WTC11 (cell line): Measurements from ENCODE around the gene ZNF493. TPM values are rescaled to one million over a fixed set of nuclear protein-coding genes. Genes with fewer than 3 reads are reported as not detected.

Source experiments
- ATAC-seq: fragments of 200-7000 bp; cut with Tn5 transposase; 2 replicates; pipeline ENCODE4 v1.10.0; 2021; ENCODE audit warnings: mild to moderate bottlenecking, moderate library complexity
- CTCF ChIA-PET: fragments of 300-600 bp; sonication (Branson Sonifier 250); formaldehyde crosslinking; loops from one replicate; lab custom pipeline; 2021; ENCODE audit warnings: antibody characterized with exemption; lab: Charles Lee
- POLR2A ChIA-PET: fragments of 350-600 bp; sonication (Branson Sonifier 250); formaldehyde crosslinking; loops from one replicate; lab custom pipeline; 2021; ENCODE audit warnings: antibody characterized with exemption; lab: Charles Lee
- DNase-seq: peaks from one replicate; pipeline ENCODE4 v3.0.0; 2021; ENCODE audit warnings: low spot score
- H3K27ac Mint-ChIP-seq: 2 replicates; pipeline ENCODE4 v1.8.0; 2021; ENCODE audit warnings: mixed read lengths
- H3K27me3 Mint-ChIP-seq: 2 replicates; pipeline ENCODE4 v1.8.0; 2021; ENCODE audit warnings: low read depth, mild to moderate bottlenecking, moderate library complexity, mixed read lengths
- H3K36me3 Mint-ChIP-seq: 2 replicates; pipeline ENCODE4 v1.8.0; 2021; ENCODE audit warnings: mixed read lengths
- H3K4me1 Mint-ChIP-seq: 2 replicates; pipeline ENCODE4 v1.8.0; 2022; ENCODE audit warnings: mixed read lengths
- H3K4me3 Mint-ChIP-seq: 2 replicates; pipeline ENCODE4 v1.8.0; 2021; ENCODE audit warnings: mild to moderate bottlenecking, moderate library complexity, mixed read lengths
- H3K9me3 Mint-ChIP-seq: 2 replicates; pipeline ENCODE4 v1.8.0; 2021; ENCODE audit warnings: mixed read lengths
- ARID4B ChIP-seq: sonication (generic); formaldehyde crosslinking; IDR thresholded peaks from 2 replicates; pipeline ENCODE4 v1.8.0; 2023; ENCODE audit warnings: missing genetic modification reagents, mild to moderate bottlenecking, borderline replicate concordance
- ATF1 ChIP-seq: sonication (generic); formaldehyde crosslinking; IDR thresholded peaks from 2 replicates; pipeline ENCODE4 v1.8.1; 2023; ENCODE audit warnings: mild to moderate bottlenecking, moderate library complexity, missing genetic modification reagents
- CREM ChIP-seq: sonication (generic); formaldehyde crosslinking; IDR thresholded peaks from 2 replicates; pipeline ENCODE4 v1.8.1; 2022; ENCODE audit warnings: mild to moderate bottlenecking, missing genetic modification reagents, moderate library complexity
- ETV6 ChIP-seq: sonication (generic); formaldehyde crosslinking; IDR thresholded peaks from 2 replicates; pipeline ENCODE4 v1.8.1; 2022; ENCODE audit warnings: mild to moderate bottlenecking, missing genetic modification reagents
- FOXJ3 ChIP-seq: sonication (generic); formaldehyde crosslinking; IDR thresholded peaks from 2 replicates; pipeline ENCODE4 v1.9.0; 2021; ENCODE audit warnings: missing genetic modification reagents, mild to moderate bottlenecking, borderline replicate concordance
- FOXK1 ChIP-seq: sonication (generic); formaldehyde crosslinking; IDR thresholded peaks from 2 replicates; pipeline ENCODE4 v1.8.0; 2022; ENCODE audit warnings: mild to moderate bottlenecking, moderate library complexity, missing genetic modification reagents
- HMGA2 ChIP-seq: fragments of 250-450 bp; sonication (Bioruptor Pico); IDR thresholded peaks from 2 replicates; pipeline ENCODE4 v1.4.0; 2021; ENCODE audit warnings: mild to moderate bottlenecking, moderate library complexity
- IRF1 ChIP-seq: sonication (generic); formaldehyde crosslinking; IDR thresholded peaks from 2 replicates; pipeline ENCODE4 v1.8.0; 2023; ENCODE audit warnings: missing genetic modification reagents
- MAX ChIP-seq: sonication (generic); formaldehyde crosslinking; IDR thresholded peaks from 2 replicates; pipeline ENCODE4 v1.8.0; 2022; ENCODE audit warnings: mild to moderate bottlenecking, missing genetic modification reagents
- NFYB ChIP-seq: sonication (generic); formaldehyde crosslinking; conservative IDR thresholded peaks from 2 replicates; pipeline ENCODE4 v1.8.0; 2022; ENCODE audit warnings: low read depth, missing genetic modification reagents
- NR1H2 ChIP-seq: sonication (generic); formaldehyde crosslinking; IDR thresholded peaks from 2 replicates; pipeline ENCODE4 v1.9.0; 2021; ENCODE audit warnings: mild to moderate bottlenecking, moderate library complexity, missing genetic modification reagents
- NR3C1 ChIP-seq: sonication (generic); formaldehyde crosslinking; conservative IDR thresholded peaks from 2 replicates; pipeline ENCODE4 v1.8.1; 2023; ENCODE audit warnings: low read depth, mild to moderate bottlenecking, missing genetic modification reagents
- RELA ChIP-seq: sonication (generic); formaldehyde crosslinking; IDR thresholded peaks from 2 replicates; pipeline ENCODE4 v1.8.1; 2022; ENCODE audit warnings: missing genetic modification reagents, mild to moderate bottlenecking, borderline replicate concordance
- SMAD3 ChIP-seq: sonication (generic); formaldehyde crosslinking; IDR thresholded peaks from 2 replicates; pipeline ENCODE4 v1.8.0; 2022; ENCODE audit warnings: missing genetic modification reagents, mild to moderate bottlenecking, borderline replicate concordance
- SMAD4 ChIP-seq: sonication (generic); formaldehyde crosslinking; IDR thresholded peaks from 2 replicates; pipeline ENCODE4 v1.8.0; 2022; ENCODE audit warnings: mild to moderate bottlenecking, missing genetic modification reagents
- SP1 ChIP-seq: sonication (generic); formaldehyde crosslinking; conservative IDR thresholded peaks from 2 replicates; pipeline ENCODE4 v1.8.1; 2022; ENCODE audit warnings: missing genetic modification reagents
- TCF7 ChIP-seq: sonication (generic); formaldehyde crosslinking; IDR thresholded peaks from 2 replicates; pipeline ENCODE4 v1.8.0; 2022; ENCODE audit warnings: mild to moderate bottlenecking, low read depth, missing genetic modification reagents, moderate library complexity
- ZNF263 ChIP-seq: sonication (generic); formaldehyde crosslinking; IDR thresholded peaks from 2 replicates; pipeline ENCODE4 v1.8.1; 2022; ENCODE audit warnings: low read depth, mild to moderate bottlenecking, moderate library complexity, missing genetic modification reagents
- ZNF396 ChIP-seq: fragments of 250-450 bp; sonication (Bioruptor Pico); IDR thresholded peaks from 2 replicates; pipeline ENCODE4 v1.8.0; 2021; ENCODE audit warnings: mild to moderate bottlenecking, moderate library complexity, borderline replicate concordance
- ZNF671 ChIP-seq: fragments of 250-450 bp; sonication (Bioruptor Pico); IDR thresholded peaks from 2 replicates; pipeline ENCODE4 v1.8.0; 2021; ENCODE audit warnings: mild to moderate bottlenecking
- total RNA-seq: library from RNA; stranded (reverse); gene quantifications from 3 replicates; pipeline ENCODE4 v1.2.3, GENCODE V29; 2021
- TF ChIP-seq, protein P1 (sequence below): sonication (generic); formaldehyde crosslinking; IDR thresholded peaks from 2 replicates; pipeline ENCODE4 v1.8.1; 2023; ENCODE audit warnings: mild to moderate bottlenecking, missing genetic modification reagents
- TF ChIP-seq, protein P2 (sequence below): fragments of 200-600 bp; IDR thresholded peaks from 2 replicates; pipeline ENCODE4 v1.8.0; 2022; ENCODE audit warnings: antibody characterized with exemption
- TF ChIP-seq, protein P3 (sequence below): sonication (generic); formaldehyde crosslinking; IDR thresholded peaks from 2 replicates; pipeline ENCODE4 v1.8.1; 2023; ENCODE audit warnings: mild to moderate bottlenecking, missing genetic modification reagents
- TF ChIP-seq, protein P4 (sequence below): sonication (generic); formaldehyde crosslinking; IDR thresholded peaks from 2 replicates; pipeline ENCODE4 v1.8.0; 2022; ENCODE audit warnings: mild to moderate bottlenecking, missing genetic modification reagents

The ZNF493 gene
- total RNA-seq, 1 experiment from 2014 or later, result 22.2 TPM

DNA sequence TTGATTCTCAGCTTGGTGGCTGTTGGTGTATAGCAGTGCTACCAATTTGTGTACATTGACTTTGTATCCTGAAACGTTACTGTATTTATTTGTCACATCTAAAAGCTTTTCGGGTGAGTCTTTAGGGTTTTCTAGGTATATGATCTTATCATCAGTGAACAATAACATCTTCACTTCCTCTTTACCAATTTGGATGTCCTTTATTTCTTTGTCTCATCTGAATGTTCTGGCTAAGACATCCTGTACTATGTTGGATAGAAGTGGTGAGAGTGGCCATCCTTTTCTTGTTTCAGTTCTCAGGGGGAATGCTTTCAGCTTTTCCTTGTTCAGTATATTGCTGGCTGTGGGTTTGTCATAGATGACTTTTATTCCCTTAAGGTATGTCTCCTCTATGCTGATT, 44.1 kb upstream of the ZNF493 start:
- peaks cover 18% of the 10 kb centered on the region for H3K36me3 Mint-ChIP-seq
- CTCF ChIA-PET, result no interaction called here
- no peaks in the 10 kb centered on the region; the same call in 1 of the 2 replicates for H3K27me3 Mint-ChIP-seq
- POLR2A ChIA-PET, result no interaction called here
- DNase-seq (no peak), ATAC-seq (no peak)
- H3K9me3 Mint-ChIP-seq, result peaks cover 23% of the 10 kb centered on the region
- no peak overlapping the region for H3K27ac Mint-ChIP-seq
- H3K4me1 Mint-ChIP-seq, result no peaks in the 10 kb centered on the region
- TF ChIP-seq FOXK1 (CRISPR knock-in tag), result no peak
- no peak for TF ChIP-seq ZNF671 (CRISPR knock-in tag)
- TF ChIP-seq, protein P1, sequence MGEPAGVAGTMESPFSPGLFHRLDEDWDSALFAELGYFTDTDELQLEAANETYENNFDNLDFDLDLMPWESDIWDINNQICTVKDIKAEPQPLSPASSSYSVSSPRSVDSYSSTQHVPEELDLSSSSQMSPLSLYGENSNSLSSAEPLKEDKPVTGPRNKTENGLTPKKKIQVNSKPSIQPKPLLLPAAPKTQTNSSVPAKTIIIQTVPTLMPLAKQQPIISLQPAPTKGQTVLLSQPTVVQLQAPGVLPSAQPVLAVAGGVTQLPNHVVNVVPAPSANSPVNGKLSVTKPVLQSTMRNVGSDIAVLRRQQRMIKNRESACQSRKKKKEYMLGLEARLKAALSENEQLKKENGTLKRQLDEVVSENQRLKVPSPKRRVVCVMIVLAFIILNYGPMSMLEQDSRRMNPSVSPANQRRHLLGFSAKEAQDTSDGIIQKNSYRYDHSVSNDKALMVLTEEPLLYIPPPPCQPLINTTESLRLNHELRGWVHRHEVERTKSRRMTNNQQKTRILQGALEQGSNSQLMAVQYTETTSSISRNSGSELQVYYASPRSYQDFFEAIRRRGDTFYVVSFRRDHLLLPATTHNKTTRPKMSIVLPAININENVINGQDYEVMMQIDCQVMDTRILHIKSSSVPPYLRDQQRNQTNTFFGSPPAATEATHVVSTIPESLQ (CRISPR knock-in tag), result no peak
- no peak overlapping the region for H3K4me3 Mint-ChIP-seq

- Mint-ChIP-seq H3K4me1 (peaks cover 14% of the 10 kb centered on the region), H3K36me3 (peaks cover 34% of the 10 kb centered on the region), H3K27ac (peak within 1 kb of the TSS; percentile 100), H3K4me3 (peak within 1 kb of the TSS; percentile 100), H3K27me3 (no peaks in the 10 kb centered on the region), H3K9me3 (no peaks in the 10 kb centered on the region)
- ATAC-seq (peak; percentile 98), DNase-seq (peak; percentile 94)
- ChIA-PET CTCF (interaction anchor here (0.9 to 1.1 kb wide), 3 partner anchors 73 to 217 kb away, joined by 4 to 5 read pairs (median 4); partner anchors contain the start of gene ZNF431), POLR2A (interaction anchor here (1.0 to 3.4 kb wide), 8 partner anchors 31 to 1891 kb away, joined by 3 to 46 read pairs (median 4); partner anchors contain the start of genes ZNF43, ZNF493, ZNF708 and ZNF714)
- TF ChIP-seq, protein P2, sequence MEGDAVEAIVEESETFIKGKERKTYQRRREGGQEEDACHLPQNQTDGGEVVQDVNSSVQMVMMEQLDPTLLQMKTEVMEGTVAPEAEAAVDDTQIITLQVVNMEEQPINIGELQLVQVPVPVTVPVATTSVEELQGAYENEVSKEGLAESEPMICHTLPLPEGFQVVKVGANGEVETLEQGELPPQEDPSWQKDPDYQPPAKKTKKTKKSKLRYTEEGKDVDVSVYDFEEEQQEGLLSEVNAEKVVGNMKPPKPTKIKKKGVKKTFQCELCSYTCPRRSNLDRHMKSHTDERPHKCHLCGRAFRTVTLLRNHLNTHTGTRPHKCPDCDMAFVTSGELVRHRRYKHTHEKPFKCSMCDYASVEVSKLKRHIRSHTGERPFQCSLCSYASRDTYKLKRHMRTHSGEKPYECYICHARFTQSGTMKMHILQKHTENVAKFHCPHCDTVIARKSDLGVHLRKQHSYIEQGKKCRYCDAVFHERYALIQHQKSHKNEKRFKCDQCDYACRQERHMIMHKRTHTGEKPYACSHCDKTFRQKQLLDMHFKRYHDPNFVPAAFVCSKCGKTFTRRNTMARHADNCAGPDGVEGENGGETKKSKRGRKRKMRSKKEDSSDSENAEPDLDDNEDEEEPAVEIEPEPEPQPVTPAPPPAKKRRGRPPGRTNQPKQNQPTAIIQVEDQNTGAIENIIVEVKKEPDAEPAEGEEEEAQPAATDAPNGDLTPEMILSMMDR, result no peak
- TF ChIP-seq, protein P3, sequence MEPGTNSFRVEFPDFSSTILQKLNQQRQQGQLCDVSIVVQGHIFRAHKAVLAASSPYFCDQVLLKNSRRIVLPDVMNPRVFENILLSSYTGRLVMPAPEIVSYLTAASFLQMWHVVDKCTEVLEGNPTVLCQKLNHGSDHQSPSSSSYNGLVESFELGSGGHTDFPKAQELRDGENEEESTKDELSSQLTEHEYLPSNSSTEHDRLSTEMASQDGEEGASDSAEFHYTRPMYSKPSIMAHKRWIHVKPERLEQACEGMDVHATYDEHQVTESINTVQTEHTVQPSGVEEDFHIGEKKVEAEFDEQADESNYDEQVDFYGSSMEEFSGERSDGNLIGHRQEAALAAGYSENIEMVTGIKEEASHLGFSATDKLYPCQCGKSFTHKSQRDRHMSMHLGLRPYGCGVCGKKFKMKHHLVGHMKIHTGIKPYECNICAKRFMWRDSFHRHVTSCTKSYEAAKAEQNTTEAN (CRISPR knock-in tag), result no peak
- TF ChIP-seq SMAD4 (CRISPR knock-in tag) (no peak), NR3C1 (CRISPR knock-in tag) (no peak), ZNF263 (CRISPR knock-in tag) (no peak), FOXJ3 (CRISPR knock-in tag) (no peak), RELA (no peak), NFYB (peak; percentile 90), ARID4B (CRISPR knock-in tag) (0 out of 2 replicates have a peak, but pooled peaks have one; percentile 73), ZNF396 (CRISPR knock-in tag) (no peak), ETV6 (CRISPR knock-in tag) (peak; percentile 80), IRF1 (CRISPR knock-in tag) (no peak), NR1H2 (no peak), SMAD3 (no peak), SP1 (CRISPR knock-in tag) (peak; percentile 58; the same call in 1 of the 2 replicates), TCF7 (CRISPR knock-in tag) (no peak), ATF1 (CRISPR knock-in tag) (no peak), CREM (CRISPR knock-in tag) (no peak), MAX (peak; percentile 42; the same call in 1 of the 2 replicates), HMGA2 (CRISPR knock-in tag) (no peak)
- TF ChIP-seq, protein P4, sequence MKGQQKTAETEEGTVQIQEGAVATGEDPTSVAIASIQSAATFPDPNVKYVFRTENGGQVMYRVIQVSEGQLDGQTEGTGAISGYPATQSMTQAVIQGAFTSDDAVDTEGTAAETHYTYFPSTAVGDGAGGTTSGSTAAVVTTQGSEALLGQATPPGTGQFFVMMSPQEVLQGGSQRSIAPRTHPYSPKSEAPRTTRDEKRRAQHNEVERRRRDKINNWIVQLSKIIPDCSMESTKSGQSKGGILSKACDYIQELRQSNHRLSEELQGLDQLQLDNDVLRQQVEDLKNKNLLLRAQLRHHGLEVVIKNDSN (CRISPR knock-in tag), result 0 out of 2 replicates have a peak, but pooled peaks have one; percentile 21
Measured at GRCh38 chr19:21358768-21359451, 38.0 kb upstream of the ZNF493 start, which contains the start of gene ZNF738. Gene ZNF738 (plus strand): TSS chr19:21359000. CDS start chr19:21359141, 141 bp downstream.
